GM12872 (cell line): ENCODE results near the gene ACIN1.

Experiments
- CTCF ChIP-seq: IDR thresholded peaks from 3 replicates; pipeline ENCODE4 v1.5.1; 2011; ENCODE audit warnings: low read depth, mild to moderate bottlenecking, low read length, moderate library complexity; ENCODE audit not compliant: insufficient read depth

The ACIN1 gene

GRCh38 chr14:23109769-23110168, 14.8 kb upstream of the ACIN1 start:
- TF ChIP-seq CTCF = no peak

GRCh38 chr14:23106747-23107045, 11.8 kb upstream of the ACIN1 start:
- no peak for TF ChIP-seq CTCF

DNA sequence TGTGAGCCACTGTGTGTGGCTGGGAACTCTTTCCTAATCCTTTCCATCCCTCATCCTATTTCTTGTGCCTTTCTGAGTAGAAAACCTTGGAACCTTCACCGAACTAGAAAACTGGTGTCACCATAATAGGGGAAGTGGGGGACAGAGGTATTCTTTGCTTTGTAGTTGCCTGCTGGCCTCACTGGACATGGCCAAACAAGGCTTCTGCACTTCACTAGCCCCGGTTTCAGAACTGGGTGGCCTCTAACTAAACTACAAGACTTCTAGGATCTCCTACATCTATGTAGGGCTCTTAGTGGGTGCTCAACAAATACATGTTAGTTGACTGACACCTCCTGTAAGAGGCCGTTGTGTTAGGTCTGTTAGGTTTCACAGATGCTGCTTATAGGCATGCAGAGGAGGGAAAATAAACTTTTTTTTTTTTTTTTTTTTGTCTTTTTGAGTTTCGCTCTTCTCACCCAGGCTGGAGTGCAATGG, 10.4 kb upstream of the ACIN1 start:
- no peak for TF ChIP-seq CTCF

- TF ChIP-seq CTCF = no peak
Observed at GRCh38 chr14:23104591-23105347, 9.8 kb upstream of the ACIN1 start, which contains the start of gene CIROP. Gene CIROP, minus strand, starts transcription at chr14:23104989. Its CDS starts 69 bp downstream, at chr14:23104920.

DNA sequence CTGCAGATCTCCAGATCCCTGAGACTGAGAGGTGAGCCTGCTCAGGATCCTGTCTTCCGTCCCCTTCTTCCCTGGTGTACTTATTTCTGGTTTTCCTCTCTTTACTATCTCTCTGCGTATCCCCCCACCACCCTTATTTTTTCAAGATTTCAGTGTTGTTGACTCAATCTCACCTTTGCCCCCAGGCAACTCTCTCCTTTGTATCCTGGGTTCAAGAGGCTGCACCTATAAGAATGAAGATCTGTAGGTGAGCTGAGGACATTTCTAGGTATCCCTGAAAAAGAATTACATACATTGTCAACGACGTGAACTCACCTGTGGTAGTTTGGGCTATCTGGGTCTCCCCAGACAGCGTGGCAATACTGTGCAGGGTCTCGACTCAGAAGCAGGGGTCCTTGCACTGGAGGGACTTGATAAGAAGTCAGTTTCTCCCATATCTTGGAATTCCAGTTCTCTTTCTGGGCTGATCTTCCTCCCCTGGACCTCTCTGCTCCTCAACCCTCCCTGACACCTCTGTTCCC, 9.2 kb upstream of the ACIN1 start:
- no peak for TF ChIP-seq CTCF

DNA sequence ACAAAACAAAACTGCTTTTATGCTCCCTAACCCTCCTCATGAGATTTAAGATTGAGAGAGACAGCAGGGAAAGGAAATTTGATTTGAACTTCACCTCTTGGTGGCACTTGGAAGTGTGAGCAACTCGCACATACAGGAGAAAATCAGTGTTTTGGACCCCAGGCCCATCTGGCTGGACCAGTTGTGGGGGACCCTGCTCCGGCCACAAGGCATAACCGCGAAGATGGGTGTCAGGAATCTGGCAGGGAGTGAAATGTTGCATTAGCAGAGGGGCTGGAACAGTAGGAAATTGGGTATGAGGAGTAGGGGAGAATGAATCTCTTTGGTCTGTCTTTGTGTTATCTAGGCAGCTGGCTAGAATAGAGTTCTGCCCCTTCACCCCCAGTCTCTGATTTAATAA, 8.6 kb upstream of the ACIN1 start:
- no peak for TF ChIP-seq CTCF

GRCh38 chr14:23102801-23103200, 7.9 kb upstream of the ACIN1 start:
- no peak for TF ChIP-seq CTCF
